ENCODE results near the gene MTMR3. TPM values are rescaled to one million over a fixed set of nuclear protein-coding genes. Genes with fewer than 3 reads are reported as not detected.

The MTMR3 gene
- total and polyA plus RNA-seq, 2 of the 8 experiments (the other 6 are each of a cell fraction or from before 2014, with no cell fraction given): 16.9 to 18.5 TPM

DNA sequence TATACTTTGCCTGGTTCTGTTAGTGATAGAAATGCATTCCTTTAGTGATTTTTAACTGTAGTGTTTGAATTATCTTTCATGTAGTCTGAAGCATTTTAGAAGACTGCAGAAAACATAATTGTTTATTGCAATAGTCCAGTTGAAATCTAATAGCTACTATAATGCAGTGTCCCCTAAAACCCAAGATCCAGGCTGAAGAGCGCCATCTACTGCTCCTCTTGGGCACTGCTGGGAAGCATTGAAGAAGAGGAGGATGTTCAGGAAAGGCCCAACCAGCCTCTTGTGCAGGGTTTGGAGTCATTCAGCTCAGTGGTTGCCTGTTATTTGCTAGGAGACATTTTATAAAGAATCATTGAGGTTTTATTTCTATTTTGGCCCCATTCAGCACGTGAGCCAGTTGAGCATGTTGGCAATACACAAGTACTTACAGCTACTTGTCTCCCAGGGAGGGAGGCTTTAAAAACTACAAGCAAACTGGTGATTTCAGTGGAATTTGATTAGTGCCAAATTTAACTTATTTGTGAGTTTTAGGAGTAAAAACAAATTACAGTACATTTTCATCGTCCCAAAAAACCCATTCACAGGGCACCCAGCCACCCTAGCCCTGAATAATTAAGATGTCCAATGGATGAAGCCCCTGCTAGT, 122.4 kb downstream of the MTMR3 start:
- 32% methylated on average over 3 of the region's 3 CpGs; no CpG with 5 or more reads in 1 of the 2 experiments for WGBS, 2 experiments (ENCODE audit: extremely low coverage in 1 of 2, insufficient coverage in 1 of 2, insufficient read length in 1 of 2, insufficient replicate concordance in 2 of 2, low coverage in 1 of 2, low lambda C conversion rate in 2 of 2, missing lambda C conversion rate in 1 of 2)
- no peak overlapping the region for H3K23ac ChIP-seq (ENCODE audit: insufficient read length)
- H2BK20ac ChIP-seq (ENCODE audit: low read length): no peak overlapping the region
- no peak overlapping the region for H3K18ac ChIP-seq (ENCODE audit: extremely low read depth, low read length)
- no peak overlapping the region for H3K27ac ChIP-seq (ENCODE audit: low read depth, low read length)
- H4K8ac ChIP-seq (ENCODE audit: extremely low read depth, insufficient read depth, low read length): no peak overlapping the region
- peaks cover 0 to 2% of the 10 kb centered on the region in 2 experiments for H4K20me1 ChIP-seq (replicated peaks in 1 of 2; ENCODE audit: control insufficient read depth in 1 of 2, insufficient read depth in 2 of 2, low read length in 2 of 2)
- H3K27me3 ChIP-seq (replicated peaks in 1 of 4; ENCODE audit: control insufficient read depth in 3 of 4, extremely low read depth in 1 of 4, insufficient read depth in 3 of 4, low read length in 3 of 4): no peaks in the 10 kb centered on the region
- no peak overlapping the region for H2BK15ac ChIP-seq (ENCODE audit: low read length)
- H3K9ac ChIP-seq (replicated peaks in 1 of 4; ENCODE audit: extremely low read depth in 1 of 4, low read depth in 3 of 4, low read length in 3 of 4): no peak overlapping the region
- FAIRE-seq: peak; percentile 96
- POLR2A ChIA-PET (ENCODE audit: partially characterized antibody): interaction anchor here (0.6 to 1.2 kb wide), 4 partner anchors 168 to 513 kb away, joined by 3 read pairs; partner anchors contain the start of gene ASCC2
- H3K4ac ChIP-seq (replicated peaks; ENCODE audit: insufficient read length, low read depth, low read length): no peak overlapping the region
- H3K14ac ChIP-seq (ENCODE audit: insufficient read length): no peak overlapping the region
- no peaks in the 10 kb centered on the region for H3K23me2 ChIP-seq (ENCODE audit: low read depth, low read length)
- no peak overlapping the region for H4K5ac ChIP-seq (ENCODE audit: insufficient read length, low read depth, low read length)
- H3K79me1 ChIP-seq (ENCODE audit: low read depth, low read length): no peaks in the 10 kb centered on the region
- no peak overlapping the region for H2BK120ac ChIP-seq (replicated peaks; ENCODE audit: low read depth, low read length)
- H2BK12ac ChIP-seq (ENCODE audit: low read depth, low read length): no peak overlapping the region
- DNase-seq (ENCODE audit: low read depth in 1 of 2, low spot score in 2 of 2): peak; percentile 23 to 90
- CTCF ChIA-PET (ENCODE audit: partially characterized antibody): interaction anchor here (0.6 to 3.5 kb wide), 82 partner anchors 9 to 379 kb away, joined by 3 to 28 read pairs (median 4); partner anchors contain the start of genes HORMAD2 and ZMAT5
- H4K91ac ChIP-seq (replicated peaks; ENCODE audit: insufficient read length, low read length): no peak overlapping the region
- H2BK5ac ChIP-seq (ENCODE audit: low read depth, low read length): no peak overlapping the region
- no peak overlapping the region for H3K4me3 ChIP-seq (ENCODE audit: extremely low read depth in 1 of 4, insufficient read depth in 2 of 4, low read depth in 3 of 4, low read length in 4 of 4)
- no peaks in the 10 kb centered on the region for H3K9me3 ChIP-seq (ENCODE audit: insufficient read depth in 2 of 2, low read depth in 1 of 2, low read length in 1 of 2)
- peaks cover 0 to 21% (median 2%) of the 10 kb centered on the region in 4 experiments; a peak in 3 of 8 replicates for H3K36me3 ChIP-seq (ENCODE audit: control insufficient read depth in 2 of 4, insufficient read depth in 4 of 4, low read length in 3 of 4)
- no peaks in the 10 kb centered on the region for H3K79me2 ChIP-seq (ENCODE audit: control insufficient read depth in 1 of 2, insufficient read depth in 2 of 2, low read length in 2 of 2)
- no peak overlapping the region for H2AFZ ChIP-seq (ENCODE audit: low read length)
- H3K56ac ChIP-seq (replicated peaks; ENCODE audit: insufficient read length, low read depth, low read length): no peak overlapping the region
- H2AK5ac ChIP-seq (ENCODE audit: low read depth, low read length): no peak overlapping the region
- peaks cover 0 to 2% (median 0%) of the 10 kb centered on the region in 4 experiments; a peak in 3 of 7 replicates for H3K4me1 ChIP-seq (replicated peaks in 1 of 4; ENCODE audit: control insufficient read depth in 3 of 4, insufficient read depth in 4 of 4, low read length in 3 of 4)
- no peak overlapping the region for H3K4me2 ChIP-seq (ENCODE audit: insufficient read depth in 1 of 2, low read depth in 2 of 2, low read length in 2 of 2)
- TF ChIP-seq, protein P1, sequence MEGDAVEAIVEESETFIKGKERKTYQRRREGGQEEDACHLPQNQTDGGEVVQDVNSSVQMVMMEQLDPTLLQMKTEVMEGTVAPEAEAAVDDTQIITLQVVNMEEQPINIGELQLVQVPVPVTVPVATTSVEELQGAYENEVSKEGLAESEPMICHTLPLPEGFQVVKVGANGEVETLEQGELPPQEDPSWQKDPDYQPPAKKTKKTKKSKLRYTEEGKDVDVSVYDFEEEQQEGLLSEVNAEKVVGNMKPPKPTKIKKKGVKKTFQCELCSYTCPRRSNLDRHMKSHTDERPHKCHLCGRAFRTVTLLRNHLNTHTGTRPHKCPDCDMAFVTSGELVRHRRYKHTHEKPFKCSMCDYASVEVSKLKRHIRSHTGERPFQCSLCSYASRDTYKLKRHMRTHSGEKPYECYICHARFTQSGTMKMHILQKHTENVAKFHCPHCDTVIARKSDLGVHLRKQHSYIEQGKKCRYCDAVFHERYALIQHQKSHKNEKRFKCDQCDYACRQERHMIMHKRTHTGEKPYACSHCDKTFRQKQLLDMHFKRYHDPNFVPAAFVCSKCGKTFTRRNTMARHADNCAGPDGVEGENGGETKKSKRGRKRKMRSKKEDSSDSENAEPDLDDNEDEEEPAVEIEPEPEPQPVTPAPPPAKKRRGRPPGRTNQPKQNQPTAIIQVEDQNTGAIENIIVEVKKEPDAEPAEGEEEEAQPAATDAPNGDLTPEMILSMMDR (IDR thresholded peaks at IDR 0.05; ENCODE audit: control extremely low read depth in 1 of 3, insufficient read depth in 1 of 3, low read depth in 1 of 3, low read length in 3 of 3): peak; percentile 77 to 97 (median 84)
- TF ChIP-seq RAD21 (IDR thresholded peaks at IDR 0.05 in 1 of 2, conservative IDR thresholded peaks at IDR 0.05 in 1 of 2; ENCODE audit: low read depth in 2 of 2, low read length in 2 of 2): peak; percentile 95
